ENCODE results near the gene TCF21.

DNA sequence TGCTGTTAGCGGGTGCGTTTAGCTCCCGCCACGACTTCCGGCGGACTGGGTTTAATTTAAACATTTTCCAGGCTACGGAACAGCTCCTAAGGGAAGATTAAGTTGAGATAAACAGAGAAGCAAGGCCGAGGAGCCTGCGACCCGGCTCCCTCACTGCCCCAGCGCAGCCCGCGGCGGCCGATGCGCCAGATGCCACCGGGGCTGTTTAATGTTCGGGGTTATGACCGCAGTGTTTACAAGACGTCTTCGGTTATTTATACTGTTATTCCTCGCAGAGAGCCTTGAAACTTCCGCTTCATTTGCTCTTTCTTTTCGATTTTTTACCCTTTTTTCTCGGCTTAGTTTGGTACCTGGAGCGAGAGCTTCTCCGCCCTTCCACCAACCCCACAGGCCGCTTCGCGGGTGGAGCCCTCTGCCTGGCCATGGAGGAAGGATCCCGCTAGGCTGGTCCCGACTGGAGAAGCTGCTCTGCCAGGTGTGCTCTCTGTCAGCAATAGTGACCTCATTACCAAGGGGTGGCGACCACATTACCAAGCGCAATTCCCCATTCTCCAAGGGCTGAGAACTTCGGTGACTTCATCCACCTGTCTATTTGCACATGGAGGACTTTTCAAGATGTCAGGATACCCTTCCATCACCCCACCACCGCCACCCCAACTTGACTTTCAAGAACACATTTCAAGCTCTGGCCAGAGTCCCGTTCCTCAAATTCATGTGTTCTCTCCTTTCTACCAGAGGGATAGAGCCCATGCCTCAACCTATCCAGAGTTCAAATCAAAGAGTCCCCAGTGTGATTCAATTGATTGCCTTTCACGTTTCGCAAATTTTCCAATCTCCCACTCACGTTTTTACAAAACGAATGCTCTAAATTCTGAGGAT lies 4.1 kb downstream of the TCF21 start:
- TF ChIP-seq, protein P1, sequence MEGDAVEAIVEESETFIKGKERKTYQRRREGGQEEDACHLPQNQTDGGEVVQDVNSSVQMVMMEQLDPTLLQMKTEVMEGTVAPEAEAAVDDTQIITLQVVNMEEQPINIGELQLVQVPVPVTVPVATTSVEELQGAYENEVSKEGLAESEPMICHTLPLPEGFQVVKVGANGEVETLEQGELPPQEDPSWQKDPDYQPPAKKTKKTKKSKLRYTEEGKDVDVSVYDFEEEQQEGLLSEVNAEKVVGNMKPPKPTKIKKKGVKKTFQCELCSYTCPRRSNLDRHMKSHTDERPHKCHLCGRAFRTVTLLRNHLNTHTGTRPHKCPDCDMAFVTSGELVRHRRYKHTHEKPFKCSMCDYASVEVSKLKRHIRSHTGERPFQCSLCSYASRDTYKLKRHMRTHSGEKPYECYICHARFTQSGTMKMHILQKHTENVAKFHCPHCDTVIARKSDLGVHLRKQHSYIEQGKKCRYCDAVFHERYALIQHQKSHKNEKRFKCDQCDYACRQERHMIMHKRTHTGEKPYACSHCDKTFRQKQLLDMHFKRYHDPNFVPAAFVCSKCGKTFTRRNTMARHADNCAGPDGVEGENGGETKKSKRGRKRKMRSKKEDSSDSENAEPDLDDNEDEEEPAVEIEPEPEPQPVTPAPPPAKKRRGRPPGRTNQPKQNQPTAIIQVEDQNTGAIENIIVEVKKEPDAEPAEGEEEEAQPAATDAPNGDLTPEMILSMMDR (IDR thresholded peaks at IDR 0.05; ENCODE audit: poor library complexity): no peak
- TF ChIP-seq EZH2phosphoT487 (IDR thresholded peaks at IDR 0.05; ENCODE audit: low read depth, severe bottlenecking, unreplicated experiment) (no peak), EZH2 (IDR thresholded peaks at IDR 0.05; ENCODE audit: borderline replicate concordance) (peak; percentile 84)
